ENCODE results near the gene PANK1. TPM values are rescaled to one million over a fixed set of nuclear protein-coding genes. Genes with fewer than 3 reads are reported as not detected.

The PANK1 gene
- total and polyA plus RNA-seq, 2 experiments from 2014 or later: 16.9 to 38.2 TPM

DNA sequence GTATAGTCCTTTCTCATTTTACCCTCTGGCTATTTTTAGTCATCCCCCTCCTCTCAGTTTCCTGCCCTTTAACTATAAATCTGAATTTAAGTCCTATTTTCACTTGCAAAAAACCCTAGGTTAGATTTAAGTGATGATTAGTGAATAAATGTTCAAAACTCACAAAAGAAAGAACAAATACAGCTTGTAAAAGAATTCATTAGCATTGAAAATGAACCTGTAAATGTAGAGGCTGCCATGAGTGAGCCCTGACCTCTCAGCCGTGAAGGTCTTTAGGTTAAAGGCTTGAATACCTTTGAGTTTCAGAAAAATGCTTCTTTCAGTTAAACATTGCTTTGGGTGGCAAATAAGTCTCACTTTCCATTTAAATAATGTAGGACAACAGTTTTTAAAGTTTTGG is 107.7 kb downstream of the PANK1 start:
- Histone ChIP-seq H3K27ac (peak overlapping the region; percentile 19), H3K4me1 (ENCODE audit: low read depth) (peaks cover 9% of the 10 kb centered on the region), H3K27me3 (no peaks in the 10 kb centered on the region), H3K4me3 (no peak overlapping the region), H3K9me3 (ENCODE audit: low read depth) (no peaks in the 10 kb centered on the region), H3K36me3 (no peaks in the 10 kb centered on the region)
- TF ChIP-seq, protein P1, sequence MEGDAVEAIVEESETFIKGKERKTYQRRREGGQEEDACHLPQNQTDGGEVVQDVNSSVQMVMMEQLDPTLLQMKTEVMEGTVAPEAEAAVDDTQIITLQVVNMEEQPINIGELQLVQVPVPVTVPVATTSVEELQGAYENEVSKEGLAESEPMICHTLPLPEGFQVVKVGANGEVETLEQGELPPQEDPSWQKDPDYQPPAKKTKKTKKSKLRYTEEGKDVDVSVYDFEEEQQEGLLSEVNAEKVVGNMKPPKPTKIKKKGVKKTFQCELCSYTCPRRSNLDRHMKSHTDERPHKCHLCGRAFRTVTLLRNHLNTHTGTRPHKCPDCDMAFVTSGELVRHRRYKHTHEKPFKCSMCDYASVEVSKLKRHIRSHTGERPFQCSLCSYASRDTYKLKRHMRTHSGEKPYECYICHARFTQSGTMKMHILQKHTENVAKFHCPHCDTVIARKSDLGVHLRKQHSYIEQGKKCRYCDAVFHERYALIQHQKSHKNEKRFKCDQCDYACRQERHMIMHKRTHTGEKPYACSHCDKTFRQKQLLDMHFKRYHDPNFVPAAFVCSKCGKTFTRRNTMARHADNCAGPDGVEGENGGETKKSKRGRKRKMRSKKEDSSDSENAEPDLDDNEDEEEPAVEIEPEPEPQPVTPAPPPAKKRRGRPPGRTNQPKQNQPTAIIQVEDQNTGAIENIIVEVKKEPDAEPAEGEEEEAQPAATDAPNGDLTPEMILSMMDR (IDR thresholded peaks at IDR 0.05; ENCODE audit: low read depth, low read length): no peak
- DNase-seq (ENCODE audit: low read depth in 1 of 2, low spot score in 1 of 2): no peak

DNA sequence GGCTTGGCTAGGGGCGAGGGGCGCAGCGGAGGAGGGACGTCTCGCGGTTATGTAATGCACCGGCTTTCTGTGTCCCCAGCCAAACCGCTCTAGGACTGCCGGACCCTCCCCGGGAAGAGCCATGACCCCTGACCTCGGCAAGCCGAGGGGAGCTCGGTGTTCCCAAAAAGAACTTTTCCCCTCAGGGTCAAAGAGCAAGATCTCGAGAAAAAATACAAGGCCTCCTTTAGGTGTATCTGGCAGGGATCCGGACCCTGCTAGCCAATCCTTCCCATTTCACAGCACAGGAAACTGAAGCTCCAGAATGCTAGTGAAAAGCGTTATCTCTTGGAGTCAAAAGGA is 109.1 kb downstream of the PANK1 start:
- Histone ChIP-seq H3K9me3 (ENCODE audit: low read depth) (no peaks in the 10 kb centered on the region), H3K27ac (peak overlapping the region; percentile 79), H3K36me3 (no peaks in the 10 kb centered on the region), H3K4me1 (ENCODE audit: low read depth) (peaks cover 9% of the 10 kb centered on the region), H3K27me3 (no peaks in the 10 kb centered on the region), H3K4me3 (peak overlapping the region; percentile 48)
- TF ChIP-seq, protein P1 (IDR thresholded peaks at IDR 0.05; ENCODE audit: low read depth, low read length): no peak
- DNase-seq (ENCODE audit: low read depth in 1 of 2, low spot score in 1 of 2): no peak

DNA sequence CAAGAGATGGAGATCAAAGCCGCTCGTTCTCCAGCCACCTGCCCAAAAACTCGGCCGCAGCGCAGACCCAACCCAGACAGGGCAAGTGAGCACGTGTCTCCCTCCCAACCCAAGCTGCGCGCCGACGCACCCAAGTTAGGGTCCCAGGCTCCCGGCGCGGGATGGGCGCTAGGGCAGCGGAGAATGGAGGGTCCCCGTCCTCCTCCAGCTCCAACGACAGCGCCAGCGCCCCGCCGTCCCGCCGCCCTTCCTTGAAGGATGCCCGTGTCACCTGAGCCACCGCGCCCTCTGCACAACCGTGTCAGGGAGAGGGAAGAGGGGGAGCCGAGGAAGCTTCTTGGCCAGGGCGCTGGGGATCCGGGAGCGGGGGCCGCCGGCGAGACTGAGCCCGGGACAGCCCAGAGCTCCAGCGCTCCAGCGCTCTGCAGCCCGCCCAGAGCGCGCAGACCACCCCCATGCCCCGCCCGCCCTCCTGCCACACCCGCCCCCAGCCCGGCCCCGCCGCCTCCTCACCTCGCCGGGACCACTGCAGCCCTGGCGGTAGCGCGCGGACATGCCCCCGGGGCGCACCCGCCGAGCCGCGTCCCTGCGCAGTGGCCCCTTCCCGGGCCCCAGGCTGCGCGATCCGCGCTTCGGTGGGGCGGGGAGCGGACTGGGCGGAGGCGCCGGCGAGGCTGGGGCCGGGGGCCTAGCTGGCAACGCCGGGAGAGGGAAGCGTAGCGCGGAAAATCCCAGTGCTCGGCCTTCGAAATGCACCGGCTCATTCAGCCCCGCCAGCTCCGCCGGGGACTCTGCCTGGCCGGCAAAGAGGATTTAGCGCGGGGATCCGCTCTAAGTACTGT is 109.7 kb downstream of the PANK1 start, which contains the start of gene SLC16A12:
Gene SLC16A12, minus strand, starts transcription at position 424 of the 842 bp plus-strand sequence. CDS start 73,016 bp downstream, outside the sequence.
- peak; percentile 36 to 78 for DNase-seq (ENCODE audit: low read depth in 1 of 2, low spot score in 1 of 2)
- Histone ChIP-seq H3K9me3 (ENCODE audit: low read depth) (no peaks in the 10 kb centered on the region), H3K4me3 (peak within 1 kb of the TSS; percentile 48), H3K27ac (peak within 1 kb of the TSS; percentile 79), H3K4me1 (ENCODE audit: low read depth) (peaks cover 6% of the 10 kb centered on the region), H3K27me3 (no peaks in the 10 kb centered on the region), H3K36me3 (no peaks in the 10 kb centered on the region)
- TF ChIP-seq, protein P1 (IDR thresholded peaks at IDR 0.05; ENCODE audit: low read depth, low read length): no peak

DNA sequence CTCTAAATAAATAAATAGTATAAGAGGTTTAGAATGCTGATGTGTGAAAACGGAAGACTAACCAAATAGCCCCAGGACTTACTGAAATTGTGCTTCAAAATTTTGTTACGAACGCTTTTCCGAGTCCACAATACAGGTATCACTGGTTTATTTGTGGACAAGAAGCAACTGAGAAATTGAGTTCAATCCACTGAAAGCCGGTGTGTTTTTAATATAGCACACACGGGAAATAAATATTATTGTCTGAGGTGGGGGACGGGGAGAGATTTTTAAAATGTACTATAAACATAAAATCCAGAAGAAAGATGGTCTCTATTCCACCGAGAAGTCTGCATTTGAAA is 110.2 kb downstream of the PANK1 start:
- Histone ChIP-seq H3K36me3 (no peaks in the 10 kb centered on the region), H3K27me3 (no peaks in the 10 kb centered on the region)

More for the DNA sequence above, 110.2 kb downstream of the PANK1 start:
- H3K27ac ChIP-seq: no peak overlapping the region
- peaks cover 3% of the 10 kb centered on the region for H3K4me1 ChIP-seq (ENCODE audit: low read depth)
- H3K4me3 ChIP-seq: peak overlapping the region; percentile 48
- no peaks in the 10 kb centered on the region for H3K9me3 ChIP-seq (ENCODE audit: low read depth)
- DNase-seq (ENCODE audit: low read depth in 1 of 2, low spot score in 1 of 2): no peak
- TF ChIP-seq, protein P1 (IDR thresholded peaks at IDR 0.05; ENCODE audit: low read depth, low read length): no peak

Other genes with a start within 250 kb of the PANK1 start
- 4.4 and 4.8 TPM in 2 replicates for gene IFIT5, start 230.7 kb downstream of the PANK1 start, total RNA-seq
- 6.6 and 6.9 TPM in 2 replicates for gene IFIT5, start 230.7 kb downstream of the PANK1 start, polyA plus RNA-seq
- gene SLC16A12, start 109.6 kb downstream of the PANK1 start, total RNA-seq: 7.0 and 8.1 TPM in 2 replicates
- gene SLC16A12, start 109.6 kb downstream of the PANK1 start, polyA plus RNA-seq: 7.6 and 10.1 TPM in 2 replicates
- gene KIF20B, start 56.3 kb upstream of the PANK1 start, total RNA-seq: 3.2 and 12.1 TPM in 2 replicates
- 8.3 and 39.4 TPM in 2 replicates for gene KIF20B, start 56.3 kb upstream of the PANK1 start, polyA plus RNA-seq